GM12878 (cell line): ENCODE data around the gene RBM48. TPM values are rescaled to one million over a fixed set of nuclear protein-coding genes. Genes with fewer than 3 reads are reported as not detected.

Source experiments
- ATAC-seq: fragments of 200-7000 bp; cut with Tn5 transposase; 3 replicates; pipeline ENCODE4 v1.9.1; 2020; ENCODE audit warnings: mild to moderate bottlenecking, moderate library complexity
- BruUV-seq: library from RNA; stranded (reverse); fragments of 400-500 nt; replicated peaks from 2 replicates; lab custom pipeline; 2021; lab: Mats Ljungman, UMichigan
- CTCF ChIA-PET: fragments of 300-600 bp; sonication (Branson Sonifier 250); formaldehyde crosslinking; extraction: SDS; loops from one replicate; lab custom pipeline; 2021; ENCODE audit warnings: inconsistent platforms; lab: Yijun Ruan, JAX
- POLR2A ChIA-PET: fragments of 350-600 bp; formaldehyde crosslinking; extraction: SDS; loops from one replicate; lab custom pipeline; 2021; ENCODE audit warnings: inconsistent platforms; lab: Charles Lee
- RAD21 ChIA-PET: fragments of 300-600 bp; sonication (Branson Sonifier 250); formaldehyde crosslinking; loops from one replicate; lab custom pipeline; 2023; ENCODE audit warnings: antibody characterized with exemption; ENCODE audit not compliant: unreplicated experiment; lab: Charles Lee
- SMC1A ChIA-PET: fragments of 300-600 bp; sonication (Branson Sonifier 250); formaldehyde crosslinking; loops from one replicate; lab custom pipeline; 2023; ENCODE audit not compliant: unreplicated experiment, uncharacterized antibody; lab: Charles Lee
- DNase-seq: peaks from one replicate; pipeline ENCODE4 v3.0.0-alpha.2; 2011; ENCODE audit warnings: low read depth, low spot score
- FAIRE-seq: peaks from 3 replicates; lab custom pipeline; 2011; peaks lifted over from hg19 to GRCh38; lab: Jason Lieb, UNC
- H2AFZ ChIP-seq: 2 replicates; pipeline ENCODE4 v1.6.0; 2011; ENCODE audit warnings: low read depth, low read length, control low read depth; ENCODE audit not compliant: control insufficient read depth
- H3K27ac ChIP-seq: 2 replicates; pipeline ENCODE4 v1.5.1; 2011; ENCODE audit warnings: control low read depth; ENCODE audit not compliant: control insufficient read depth, insufficient read depth
- H3K27me3 ChIP-seq, 2 experiments: replicated peaks in 1 of 2; 2 replicates each; pipeline versions ENCODE4 v1.6.0 to v1.6.1; 2011; ENCODE audit warnings: low read length in 1 of 2; ENCODE audit not compliant: control insufficient read depth in 2 of 2, insufficient read depth in 2 of 2
- H3K36me3 ChIP-seq, 2 experiments: 2 replicates each; pipeline ENCODE4 v1.5.1; 2011; ENCODE audit warnings: low read length in 1 of 2; ENCODE audit not compliant: control insufficient read depth in 2 of 2, insufficient read depth in 2 of 2
- H3K4me1 ChIP-seq: 2 replicates; pipeline ENCODE4 v1.6.1; 2011; ENCODE audit warnings: mild to moderate bottlenecking, low read length, moderate library complexity, mixed read lengths; ENCODE audit not compliant: control insufficient read depth, insufficient read depth
- H3K4me2 ChIP-seq: 2 replicates; pipeline ENCODE4 v1.6.0; 2011; ENCODE audit warnings: control low read depth; ENCODE audit not compliant: control insufficient read depth, insufficient read depth
- H3K4me3 ChIP-seq: fragments of 200-600 bp; sonication (generic); 2 replicates; pipeline ENCODE4 v1.5.1; 2016
- H3K79me2 ChIP-seq: 2 replicates; pipeline ENCODE4 v1.6.0; 2011; ENCODE audit warnings: low read length; ENCODE audit not compliant: control insufficient read depth, insufficient read depth
- H3K9ac ChIP-seq: 2 replicates; pipeline ENCODE4 v1.8.0; 2011; ENCODE audit warnings: low read length, control low read depth, mixed read lengths; ENCODE audit not compliant: control insufficient read depth, insufficient read depth
- H3K9me3 ChIP-seq: replicated peaks from 3 replicates; pipeline ENCODE4 v1.5.1; 2011; ENCODE audit warnings: mild to moderate bottlenecking, low read length; ENCODE audit not compliant: control insufficient read depth, insufficient read depth
- H4K20me1 ChIP-seq: 2 replicates; pipeline ENCODE4 v1.6.0; 2011; ENCODE audit not compliant: control insufficient read depth, insufficient read depth
- ASH2L ChIP-seq: fragments of 300-600, 200-600 bp; sonication (generic); IDR thresholded peaks from 2 replicates; pipeline ENCODE4 v1.6.1; 2017; ENCODE audit warnings: low read depth, mild to moderate bottlenecking, borderline replicate concordance
- BMI1 ChIP-seq: fragments of 450-650 bp; IDR thresholded peaks from 2 replicates; pipeline ENCODE4 v1.6.1; 2016; ENCODE audit warnings: mild to moderate bottlenecking, moderate library complexity, borderline replicate concordance
- CEBPB ChIP-seq, 2 experiments: fragments of 150-350 bp in 1 of 2; IDR thresholded peaks; 2 replicates each; pipeline ENCODE4 v1.6.1; 2012 to 2014; ENCODE audit warnings: low read depth in 2 of 2, low read length in 2 of 2, borderline replicate concordance in 1 of 2, inconsistent platforms in 1 of 2
- NFIC ChIP-seq: IDR thresholded peaks from 2 replicates; pipeline ENCODE4 v1.6.1; 2012; ENCODE audit warnings: low read depth, mild to moderate bottlenecking, inconsistent platforms, low read length, moderate library complexity
- NRF1 ChIP-seq: conservative IDR thresholded peaks from 2 replicates; pipeline ENCODE4 v1.6.1; 2011; ENCODE audit warnings: mild to moderate bottlenecking, low read depth, low read length, improper control_type of control experiment
- POU2F2 ChIP-seq: IDR thresholded peaks from 3 replicates; pipeline ENCODE4 v1.6.1; 2011; ENCODE audit warnings: low read depth, mild to moderate bottlenecking, low read length, borderline replicate concordance
- ZZZ3 ChIP-seq: IDR thresholded peaks from 2 replicates; pipeline ENCODE4 v1.6.1; 2011; ENCODE audit warnings: low read depth; ENCODE audit not compliant: control insufficient read depth, insufficient read length
- WGBS: methylation state at CpG from one replicate; pipeline ENCODE4 v1.1.6; 2016; ENCODE audit warnings: low lambda C conversion rate; ENCODE audit not compliant: insufficient replicate concordance, insufficient coverage; ENCODE audit errors: missing lambda C conversion rate; 5-methylcytosine and 5-hydroxymethylcytosine counted together
- in situ Hi-C: fragments of 300-500 bp; cut with MboI; formaldehyde crosslinking; loops from 9 replicates; pipeline ENCODE4 v1.14.3; 2018; ENCODE audit warnings: mixed read lengths
- intact Hi-C: fragments of 100-400 bp; cut with micrococcal nuclease; formaldehyde crosslinking; loops from one replicate; pipeline ENCODE4 v1.14.2; 2022; ENCODE audit not compliant: unreplicated experiment
- polyA plus RNA-seq, 11 experiments: library from polyadenylated mRNA; depleted of rRNA in 4 of 11; unstranded in 6 of 11; stranded (reverse) in 5 of 11; fragments of >200 nt; fragmentation: Nextera tagmentation in 4 of 11; fragmentation: Illumina TruSeq in 1 of 11; extraction: Ambion mirVana in 4 of 11; extraction: Trizol in 1 of 11; gene quantifications; 1 replicate in 1 of 11; 2 replicates in 10 of 11; pipeline versions ENCODE4 v1.2.1 to v1.2.3, GENCODE V29; 2011 to 2016; ENCODE audit warnings: inconsistent platforms in 2 of 11, missing spikeins in 2 of 11, low read depth in 1 of 11
- total RNA-seq, 4 experiments: library from RNA; depleted of rRNA in 3 of 4; stranded (reverse); fragments of >200 nt in 3 of 4; fragmentation: Illumina TruSeq in 1 of 4; extraction: Trizol in 1 of 4; gene quantifications; 2 replicates each; pipeline versions ENCODE4 v1.2.1 to v1.2.3, GENCODE V29; 2013 to 2021
- TF ChIP-seq, protein P1 (sequence below): fragments of 450-650 bp; conservative IDR thresholded peaks from 2 replicates; pipeline ENCODE4 v1.6.1; 2017; ENCODE audit warnings: mild to moderate bottlenecking, moderate library complexity
- TF ChIP-seq, protein P2 (sequence below): IDR thresholded peaks from 2 replicates; pipeline ENCODE4 v1.6.1; 2012; ENCODE audit warnings: low read length, inconsistent platforms
- TF ChIP-seq, protein P3 (sequence below): fragments of 450-650 bp; IDR thresholded peaks from 2 replicates; pipeline ENCODE4 v1.6.1; 2017; ENCODE audit warnings: mild to moderate bottlenecking, moderate library complexity
- TF ChIP-seq, protein P4 (sequence below): IDR thresholded peaks from 2 replicates; pipeline ENCODE4 v1.6.1; 2012; ENCODE audit warnings: low read depth, low read length, improper control_type of control experiment

The RBM48 gene
- total and polyA plus RNA-seq, 10 of the 15 experiments (the other 5 are each of a cell fraction or from before 2014, with no cell fraction given): 8.5 to 14.7 (median 11.6) TPM

DNA sequence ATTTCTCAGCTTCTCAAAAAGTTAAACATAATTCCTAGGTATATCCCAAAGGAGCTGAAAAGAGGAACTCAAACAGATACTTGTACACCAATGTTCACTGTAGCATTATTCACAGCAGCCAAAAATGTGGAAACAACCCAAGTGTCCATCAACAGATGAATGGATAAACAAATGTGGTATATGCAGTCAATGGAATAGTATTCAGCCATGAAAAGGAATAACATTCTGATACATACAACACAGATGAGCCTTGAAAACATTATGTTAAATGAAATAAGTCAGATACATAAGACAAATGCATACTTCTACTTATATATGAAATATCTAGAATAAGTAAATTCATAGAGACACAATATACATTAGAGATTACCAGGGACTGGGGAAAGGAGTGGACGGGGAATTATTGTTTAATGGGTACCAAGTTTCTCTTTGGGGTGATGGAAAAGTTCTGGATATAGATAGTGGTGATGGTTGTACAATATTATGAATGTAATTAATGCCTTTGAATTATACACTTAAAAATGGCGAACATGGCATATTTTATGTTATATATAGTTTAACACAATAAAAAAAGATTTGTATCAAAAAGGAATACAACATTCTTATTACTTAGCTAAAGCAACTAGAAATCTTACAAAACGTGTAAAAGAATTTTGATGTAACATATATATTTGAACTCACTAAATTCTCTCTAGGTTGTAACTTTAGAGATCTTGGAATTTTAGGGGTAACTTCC is 15.3 kb upstream of the RBM48 start:
- intact Hi-C loops: no loop called here
- 62% methylated on average over 3 of the region's 3 CpGs for WGBS
- Histone ChIP-seq H3K79me2 (no peaks in the 10 kb centered on the region), H3K4me1 (no peaks in the 10 kb centered on the region), H3K4me2 (no peak overlapping the region), H4K20me1 (no peaks in the 10 kb centered on the region), H2AFZ (no peak overlapping the region), H3K27me3 (no peaks in the 10 kb centered on the region), H3K9ac (no peak overlapping the region), H3K36me3 (peaks cover 0 to 4% of the 10 kb centered on the region in 2 experiments; a peak in 1 of 4 replicates), H3K27ac (no peak overlapping the region), H3K4me3 (no peak overlapping the region), H3K9me3 (no peaks in the 10 kb centered on the region)
- ChIA-PET RAD21 (no interaction called here), SMC1A (interaction anchor here (0.6 to 1.3 kb wide), 2 partner anchors 11 to 67 kb away, joined by 3 read pairs; no protein-coding TSS in a partner anchor), CTCF (interaction anchor here (0.9 to 1.9 kb wide), 2 partner anchors 52 to 85 kb away, joined by 3 to 6 read pairs; no protein-coding TSS in a partner anchor), POLR2A (no interaction called here)
- in situ Hi-C loops: no loop called here
- no TSS peak for BruUV-seq
- FAIRE-seq (peak; percentile 38), DNase-seq (no peak), ATAC-seq (no peak)
- TF ChIP-seq NRF1: no peak
- TF ChIP-seq NFIC: no peak
- TF ChIP-seq ZZZ3: no peak
- TF ChIP-seq, protein P1, sequence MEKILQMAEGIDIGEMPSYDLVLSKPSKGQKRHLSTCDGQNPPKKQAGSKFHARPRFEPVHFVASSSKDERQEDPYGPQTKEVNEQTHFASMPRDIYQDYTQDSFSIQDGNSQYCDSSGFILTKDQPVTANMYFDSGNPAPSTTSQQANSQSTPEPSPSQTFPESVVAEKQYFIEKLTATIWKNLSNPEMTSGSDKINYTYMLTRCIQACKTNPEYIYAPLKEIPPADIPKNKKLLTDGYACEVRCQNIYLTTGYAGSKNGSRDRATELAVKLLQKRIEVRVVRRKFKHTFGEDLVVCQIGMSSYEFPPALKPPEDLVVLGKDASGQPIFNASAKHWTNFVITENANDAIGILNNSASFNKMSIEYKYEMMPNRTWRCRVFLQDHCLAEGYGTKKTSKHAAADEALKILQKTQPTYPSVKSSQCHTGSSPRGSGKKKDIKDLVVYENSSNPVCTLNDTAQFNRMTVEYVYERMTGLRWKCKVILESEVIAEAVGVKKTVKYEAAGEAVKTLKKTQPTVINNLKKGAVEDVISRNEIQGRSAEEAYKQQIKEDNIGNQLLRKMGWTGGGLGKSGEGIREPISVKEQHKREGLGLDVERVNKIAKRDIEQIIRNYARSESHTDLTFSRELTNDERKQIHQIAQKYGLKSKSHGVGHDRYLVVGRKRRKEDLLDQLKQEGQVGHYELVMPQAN: no peak
- TF ChIP-seq POU2F2: no peak
- TF ChIP-seq CEBPB (IDR thresholded peaks at IDR 0.05; ENCODE audit: borderline replicate concordance in 1 of 2, low read depth in 2 of 2, low read length in 2 of 2): no peak
- TF ChIP-seq, protein P2, sequence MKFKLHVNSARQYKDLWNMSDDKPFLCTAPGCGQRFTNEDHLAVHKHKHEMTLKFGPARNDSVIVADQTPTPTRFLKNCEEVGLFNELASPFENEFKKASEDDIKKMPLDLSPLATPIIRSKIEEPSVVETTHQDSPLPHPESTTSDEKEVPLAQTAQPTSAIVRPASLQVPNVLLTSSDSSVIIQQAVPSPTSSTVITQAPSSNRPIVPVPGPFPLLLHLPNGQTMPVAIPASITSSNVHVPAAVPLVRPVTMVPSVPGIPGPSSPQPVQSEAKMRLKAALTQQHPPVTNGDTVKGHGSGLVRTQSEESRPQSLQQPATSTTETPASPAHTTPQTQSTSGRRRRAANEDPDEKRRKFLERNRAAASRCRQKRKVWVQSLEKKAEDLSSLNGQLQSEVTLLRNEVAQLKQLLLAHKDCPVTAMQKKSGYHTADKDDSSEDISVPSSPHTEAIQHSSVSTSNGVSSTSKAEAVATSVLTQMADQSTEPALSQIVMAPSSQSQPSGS: no peak
- TF ChIP-seq, protein P3, sequence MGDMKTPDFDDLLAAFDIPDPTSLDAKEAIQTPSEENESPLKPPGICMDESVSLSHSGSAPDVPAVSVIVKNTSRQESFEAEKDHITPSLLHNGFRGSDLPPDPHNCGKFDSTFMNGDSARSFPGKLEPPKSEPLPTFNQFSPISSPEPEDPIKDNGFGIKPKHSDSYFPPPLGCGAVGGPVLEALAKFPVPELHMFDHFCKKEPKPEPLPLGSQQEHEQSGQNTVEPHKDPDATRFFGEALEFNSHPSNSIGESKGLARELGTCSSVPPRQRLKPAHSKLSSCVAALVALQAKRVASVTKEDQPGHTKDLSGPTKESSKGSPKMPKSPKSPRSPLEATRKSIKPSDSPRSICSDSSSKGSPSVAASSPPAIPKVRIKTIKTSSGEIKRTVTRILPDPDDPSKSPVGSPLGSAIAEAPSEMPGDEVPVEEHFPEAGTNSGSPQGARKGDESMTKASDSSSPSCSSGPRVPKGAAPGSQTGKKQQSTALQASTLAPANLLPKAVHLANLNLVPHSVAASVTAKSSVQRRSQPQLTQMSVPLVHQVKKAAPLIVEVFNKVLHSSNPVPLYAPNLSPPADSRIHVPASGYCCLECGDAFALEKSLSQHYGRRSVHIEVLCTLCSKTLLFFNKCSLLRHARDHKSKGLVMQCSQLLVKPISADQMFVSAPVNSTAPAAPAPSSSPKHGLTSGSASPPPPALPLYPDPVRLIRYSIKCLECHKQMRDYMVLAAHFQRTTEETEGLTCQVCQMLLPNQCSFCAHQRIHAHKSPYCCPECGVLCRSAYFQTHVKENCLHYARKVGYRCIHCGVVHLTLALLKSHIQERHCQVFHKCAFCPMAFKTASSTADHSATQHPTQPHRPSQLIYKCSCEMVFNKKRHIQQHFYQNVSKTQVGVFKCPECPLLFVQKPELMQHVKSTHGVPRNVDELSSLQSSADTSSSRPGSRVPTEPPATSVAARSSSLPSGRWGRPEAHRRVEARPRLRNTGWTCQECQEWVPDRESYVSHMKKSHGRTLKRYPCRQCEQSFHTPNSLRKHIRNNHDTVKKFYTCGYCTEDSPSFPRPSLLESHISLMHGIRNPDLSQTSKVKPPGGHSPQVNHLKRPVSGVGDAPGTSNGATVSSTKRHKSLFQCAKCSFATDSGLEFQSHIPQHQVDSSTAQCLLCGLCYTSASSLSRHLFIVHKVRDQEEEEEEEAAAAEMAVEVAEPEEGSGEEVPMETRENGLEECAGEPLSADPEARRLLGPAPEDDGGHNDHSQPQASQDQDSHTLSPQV: no peak
- no peak for TF ChIP-seq ASH2L
- no peak for TF ChIP-seq BMI1
- TF ChIP-seq, protein P4, sequence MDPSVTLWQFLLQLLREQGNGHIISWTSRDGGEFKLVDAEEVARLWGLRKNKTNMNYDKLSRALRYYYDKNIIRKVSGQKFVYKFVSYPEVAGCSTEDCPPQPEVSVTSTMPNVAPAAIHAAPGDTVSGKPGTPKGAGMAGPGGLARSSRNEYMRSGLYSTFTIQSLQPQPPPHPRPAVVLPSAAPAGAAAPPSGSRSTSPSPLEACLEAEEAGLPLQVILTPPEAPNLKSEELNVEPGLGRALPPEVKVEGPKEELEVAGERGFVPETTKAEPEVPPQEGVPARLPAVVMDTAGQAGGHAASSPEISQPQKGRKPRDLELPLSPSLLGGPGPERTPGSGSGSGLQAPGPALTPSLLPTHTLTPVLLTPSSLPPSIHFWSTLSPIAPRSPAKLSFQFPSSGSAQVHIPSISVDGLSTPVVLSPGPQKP: no peak
